Keratinocyte (primary cell): ENCODE results near the gene OTOS. TPM values are rescaled to one million over a fixed set of nuclear protein-coding genes. Genes with fewer than 3 reads are reported as not detected.

ENCODE experiments used
- DNase-seq: peaks from one replicate; pipeline ENCODE4 v3.0.0-alpha.2; 2011; ENCODE audit warnings: low read depth, missing footprints, low spot score
- FAIRE-seq: peaks from 2 replicates; lab custom pipeline; 2011; peaks lifted over from hg19 to GRCh38; lab: Jason Lieb, UNC
- H2AFZ ChIP-seq: 2 replicates; pipeline ENCODE4 v1.6.0; 2012; ENCODE audit warnings: low read length, control low read depth, inconsistent platforms; ENCODE audit not compliant: control insufficient read depth
- H3K27ac ChIP-seq: 2 replicates; pipeline ENCODE4 v1.5.1; 2011; ENCODE audit warnings: low read length; ENCODE audit not compliant: control insufficient read depth, insufficient read depth
- H3K27me3 ChIP-seq: 3 replicates; pipeline ENCODE4 v1.6.0; 2011; ENCODE audit warnings: low read length; ENCODE audit not compliant: control insufficient read depth, insufficient read depth; ENCODE audit errors: extremely low read depth
- H3K36me3 ChIP-seq, 2 experiments: 2 replicates in 1 of 2; 3 replicates in 1 of 2; pipeline ENCODE4 v1.5.1; 2011; ENCODE audit warnings: low read length in 2 of 2, mild to moderate bottlenecking in 1 of 2; ENCODE audit not compliant: control insufficient read depth in 2 of 2, insufficient read depth in 2 of 2; ENCODE audit errors: extremely low read depth in 1 of 2
- H3K4me1 ChIP-seq: 3 replicates; pipeline ENCODE4 v1.5.1; 2011; ENCODE audit warnings: low read length; ENCODE audit not compliant: control insufficient read depth, insufficient read depth; ENCODE audit errors: extremely low read depth
- H3K4me2 ChIP-seq: 3 replicates; pipeline ENCODE4 v1.6.0; 2011; ENCODE audit warnings: low read depth, low read length; ENCODE audit not compliant: control insufficient read depth, insufficient read depth; ENCODE audit errors: extremely low read depth
- H3K4me3 ChIP-seq, 3 experiments: fragments of 200-600 bp in 1 of 3; sonication (generic) in 1 of 3; 2 replicates in 2 of 3; 3 replicates in 1 of 3; pipeline ENCODE4 v1.5.1; 2011 to 2016; ENCODE audit warnings: low read length in 3 of 3, mild to moderate bottlenecking in 3 of 3, control low read depth in 2 of 3, inconsistent platforms in 1 of 3, low read depth in 1 of 3, mixed read lengths in 1 of 3, mixed run types in 1 of 3, moderate library complexity in 1 of 3; ENCODE audit not compliant: control insufficient read depth in 2 of 3, insufficient read depth in 2 of 3; ENCODE audit errors: extremely low read depth in 1 of 3
- H3K79me2 ChIP-seq: 2 replicates; pipeline ENCODE4 v1.6.0; 2012; ENCODE audit warnings: low read length; ENCODE audit not compliant: control insufficient read depth, insufficient read depth
- H3K9ac ChIP-seq: 3 replicates; pipeline ENCODE4 v1.6.0; 2011; ENCODE audit warnings: low read length; ENCODE audit not compliant: control insufficient read depth, insufficient read depth; ENCODE audit errors: extremely low read depth
- H3K9me1 ChIP-seq: 3 replicates; pipeline ENCODE4 v1.6.0; 2011; ENCODE audit warnings: low read length; ENCODE audit not compliant: control insufficient read depth, insufficient read depth; ENCODE audit errors: extremely low read depth
- H3K9me3 ChIP-seq: 2 replicates; pipeline ENCODE4 v1.5.1; 2012; ENCODE audit warnings: low read depth, low read length; ENCODE audit not compliant: control insufficient read depth
- H4K20me1 ChIP-seq: 3 replicates; pipeline ENCODE4 v1.6.0; 2011; ENCODE audit warnings: low read length; ENCODE audit not compliant: control insufficient read depth, insufficient read depth; ENCODE audit errors: extremely low read depth
- CTCF ChIP-seq, 3 experiments: IDR thresholded peaks in 1 of 3; conservative IDR thresholded peaks in 1 of 3; optimal IDR thresholded peaks in 1 of 3; 2 replicates in 2 of 3; 3 replicates in 1 of 3; pipeline versions ENCODE3 to v1.5.1; 2011; ENCODE audit warnings: low read length in 3 of 3, mild to moderate bottlenecking in 3 of 3, moderate library complexity in 2 of 3, control low read depth in 1 of 3, inconsistent platforms in 1 of 3; ENCODE audit not compliant: insufficient read depth in 2 of 3; ENCODE audit errors: extremely low read depth in 1 of 3
- EZH2 ChIP-seq: IDR thresholded peaks from one replicate; pipeline ENCODE4 v1.6.1; 2012; ENCODE audit warnings: inconsistent platforms, mild to moderate bottlenecking, low read length, moderate library complexity
- dilution Hi-C: fragments of 300-500 bp; cut with MboI; formaldehyde crosslinking; loops from one replicate; pipeline ENCODE4 v1.7.0; 2020; ENCODE audit warnings: low sequenced_read_pairs; ENCODE audit not compliant: extremely low pct_ligation_motif_present
- polyA plus RNA-seq, 5 experiments: library from polyadenylated mRNA; depleted of rRNA in 3 of 5; stranded (reverse) in 3 of 5; stranded (forward) in 1 of 5; unstranded in 1 of 5; fragments of >200 nt; gene quantifications; 1 replicate in 1 of 5; 2 replicates in 3 of 5; 3 replicates in 1 of 5; pipeline versions ENCODE4 v1.2.1 to v1.2.3, GENCODE V29; 2011 to 2012; ENCODE audit warnings: missing spikeins in 2 of 5, low read depth in 1 of 5, low replicate concordance in 1 of 5

OTOS gene
- polyA plus RNA-seq, 1 donor (not counting 4 experiments of a cell fraction or from before 2014, with no cell fraction given), result not detected

- Histone ChIP-seq H3K9me1 (no peaks in the 10 kb centered on the region), H3K27ac (no peak overlapping the region), H4K20me1 (no peaks in the 10 kb centered on the region), H2AFZ (no peak overlapping the region), H3K4me3 (no peak overlapping the region), H3K9ac (no peak overlapping the region), H3K4me2 (no peak overlapping the region), H3K27me3 (peaks cover 23% of the 10 kb centered on the region), H3K36me3 (no peaks in the 10 kb centered on the region), H3K4me1 (no peaks in the 10 kb centered on the region), H3K9me3 (no peaks in the 10 kb centered on the region), H3K79me2 (no peaks in the 10 kb centered on the region)
- no peak for DNase-seq
- dilution Hi-C loops, result no loop called here
- FAIRE-seq, result no peak
- TF ChIP-seq CTCF (optimal IDR thresholded peaks at IDR 0.05 in 1 of 3, IDR thresholded peaks at IDR 0.05 in 1 of 3, conservative IDR thresholded peaks at IDR 0.05 in 1 of 3; ENCODE audit: extremely low read depth in 1 of 3, insufficient read depth in 2 of 3, low read length in 3 of 3) (no peak), EZH2 (no peak)
Measured at GRCh38 chr2:240109386-240109785, 31.1 kb downstream of the OTOS start.

GRCh38 chr2:240107477-240107796 is 33.0 kb downstream of the OTOS start:
- H3K9me1 ChIP-seq, result no peaks in the 10 kb centered on the region
- dilution Hi-C loops, result no loop called here
- H3K4me3 ChIP-seq, result no peak overlapping the region
- H3K27ac ChIP-seq, result no peak overlapping the region
- H3K27me3 ChIP-seq, result peaks cover 14% of the 10 kb centered on the region
- no peak overlapping the region for H2AFZ ChIP-seq
- TF ChIP-seq CTCF (optimal IDR thresholded peaks at IDR 0.05 in 1 of 3, IDR thresholded peaks at IDR 0.05 in 1 of 3, conservative IDR thresholded peaks at IDR 0.05 in 1 of 3; ENCODE audit: extremely low read depth in 1 of 3, insufficient read depth in 2 of 3, low read length in 3 of 3) (no peak), EZH2 (no peak)
- H3K4me2 ChIP-seq, result no peak overlapping the region
- no peak for DNase-seq
- H3K9ac ChIP-seq, result no peak overlapping the region
- H3K79me2 ChIP-seq, result no peaks in the 10 kb centered on the region
- no peaks in the 10 kb centered on the region for H3K4me1 ChIP-seq
- no peak for FAIRE-seq
- H3K9me3 ChIP-seq, result no peaks in the 10 kb centered on the region
- H3K36me3 ChIP-seq, result no peaks in the 10 kb centered on the region
- H4K20me1 ChIP-seq, result no peaks in the 10 kb centered on the region
